HG03039 (cell line): ENCODE data around the gene HNMT.

ENCODE experiments used
- ATAC-seq: cut with Tn5 transposase; IDR thresholded peaks from one replicate; pipeline ENCODE4 v1.9.1; 2021; ENCODE audit warnings: mild to moderate bottlenecking, moderate library complexity; ENCODE audit not compliant: unreplicated experiment

HNMT gene

DNA sequence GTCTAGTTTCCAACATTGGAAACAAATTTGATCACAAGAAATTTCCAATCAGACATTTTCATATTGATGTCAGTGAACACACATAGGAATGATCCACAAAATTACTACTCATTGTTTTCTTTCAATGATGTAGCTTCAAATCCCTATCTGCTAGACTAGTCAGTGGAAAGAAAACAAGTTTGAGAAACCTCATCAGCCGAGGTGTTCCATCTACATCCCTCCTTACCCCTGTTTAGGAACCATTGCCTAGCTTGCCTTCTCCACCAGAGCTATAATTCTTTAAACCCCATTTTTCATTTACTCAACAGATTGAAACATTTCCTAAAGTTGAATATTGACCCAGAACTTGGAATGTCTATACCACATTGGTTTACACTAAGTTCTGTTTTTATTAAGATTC lies 45.3 kb downstream of the HNMT start:
- ATAC-seq: no peak

DNA sequence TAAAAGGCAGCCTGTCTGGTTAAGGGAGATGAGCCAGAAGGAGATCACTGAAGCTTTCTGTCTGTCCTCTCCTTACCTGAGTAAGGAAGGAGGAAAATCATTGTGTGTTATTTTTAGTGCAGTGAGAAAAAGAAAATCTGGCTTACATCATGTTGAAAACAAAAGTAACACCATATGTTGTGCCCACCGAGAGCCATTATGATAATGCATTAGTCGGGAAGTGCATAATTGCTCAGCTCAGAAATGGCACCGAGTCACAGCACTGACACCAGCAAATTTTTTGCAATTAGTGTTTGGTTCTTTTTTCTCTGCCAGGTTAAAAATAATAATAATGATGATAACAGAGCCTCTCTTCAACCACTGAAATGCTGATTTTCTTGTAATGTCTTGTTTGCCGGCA lies 46.6 kb downstream of the HNMT start:
- no peak for ATAC-seq

GRCh38 chr2:138012082-138012481 lies 47.8 kb downstream of the HNMT start:
- ATAC-seq: no peak

DNA sequence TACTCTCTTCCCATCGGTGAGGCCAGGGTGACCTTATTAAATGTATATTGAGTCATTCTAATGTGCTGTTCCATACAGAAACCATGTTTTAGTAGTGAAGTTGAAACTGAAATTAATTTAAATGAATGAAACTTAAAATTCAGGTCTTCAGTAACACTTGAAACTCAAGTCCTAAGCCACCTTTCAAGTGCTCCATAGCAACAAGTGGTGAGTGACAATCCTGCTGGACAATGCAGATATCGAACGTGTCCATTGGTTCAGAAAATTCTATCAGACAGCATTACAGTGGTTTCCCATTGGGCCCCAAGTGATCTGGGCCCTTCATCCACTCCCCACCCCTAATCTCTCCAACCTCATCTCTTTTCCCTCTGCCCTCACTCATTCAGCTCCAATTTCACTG lies 48.7 kb downstream of the HNMT start:
- ATAC-seq: no peak

GRCh38 chr2:138013639-138014038 lies 49.4 kb downstream of the HNMT start:
- ATAC-seq: no peak

DNA sequence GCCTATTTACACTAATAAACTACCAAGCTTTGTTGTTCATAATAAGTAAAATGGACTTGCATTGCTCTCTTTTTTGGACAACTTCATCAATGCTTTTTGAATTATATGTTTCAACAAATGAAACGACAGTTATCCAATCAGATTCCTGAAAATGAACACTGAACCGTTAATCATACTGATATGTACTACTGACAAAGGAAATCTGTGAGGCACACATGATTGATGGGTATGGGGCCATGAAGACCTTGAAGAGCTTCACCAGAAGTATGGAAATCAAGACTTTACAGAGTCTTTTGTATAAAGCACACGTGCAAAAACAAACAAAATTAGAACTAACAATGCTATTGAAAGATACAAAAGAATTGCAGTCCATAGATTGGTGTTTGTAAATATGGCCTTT lies 51.2 kb downstream of the HNMT start:
- ATAC-seq: no peak

- no peak for ATAC-seq
Observed at GRCh38 chr2:138016351-138017087, 52.2 kb downstream of the HNMT start.

DNA sequence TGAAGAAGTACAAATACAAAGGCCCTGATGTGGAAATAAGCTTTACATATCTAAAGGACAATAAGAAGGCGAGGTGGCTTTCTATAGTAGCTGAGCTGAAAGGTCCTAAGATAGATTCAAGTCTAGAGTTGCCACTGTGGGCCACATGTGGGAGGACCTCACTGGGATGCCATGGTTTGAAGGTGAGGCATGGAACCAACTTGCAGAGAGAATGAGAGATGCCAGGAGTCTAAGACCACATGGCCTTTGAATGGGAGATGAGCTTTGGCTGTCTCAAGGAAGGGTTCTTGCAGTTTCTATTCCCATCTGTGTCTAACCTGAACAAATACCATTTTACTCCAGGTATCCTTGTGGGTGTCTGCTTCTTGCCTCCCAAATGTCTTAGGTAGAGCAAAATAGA lies 53.6 kb downstream of the HNMT start:
- ATAC-seq: no peak

GRCh38 chr2:138018866-138019688 lies 54.8 kb downstream of the HNMT start:
- ATAC-seq: no peak

- ATAC-seq: no peak
Observed at GRCh38 chr2:138020432-138020831, 56.2 kb downstream of the HNMT start.

DNA sequence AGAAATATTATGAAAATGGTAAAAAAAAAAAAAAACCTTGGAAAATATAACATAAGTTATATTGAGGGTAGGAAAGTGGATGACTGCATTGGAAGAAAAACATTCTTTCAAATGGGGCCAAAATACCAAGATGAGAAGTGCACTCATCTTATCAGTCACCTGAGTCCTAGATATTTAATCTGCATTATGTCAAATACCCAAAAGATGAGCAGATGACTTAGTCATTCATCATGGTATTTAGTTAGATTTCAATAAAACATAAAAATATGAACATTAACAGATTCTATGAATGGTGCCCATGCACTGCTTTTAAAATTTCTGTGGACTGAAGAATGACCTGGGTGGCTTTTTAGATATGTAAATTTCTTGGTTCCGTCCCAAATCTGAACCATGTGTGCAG lies 56.9 kb downstream of the HNMT start:
- ATAC-seq: no peak

DNA sequence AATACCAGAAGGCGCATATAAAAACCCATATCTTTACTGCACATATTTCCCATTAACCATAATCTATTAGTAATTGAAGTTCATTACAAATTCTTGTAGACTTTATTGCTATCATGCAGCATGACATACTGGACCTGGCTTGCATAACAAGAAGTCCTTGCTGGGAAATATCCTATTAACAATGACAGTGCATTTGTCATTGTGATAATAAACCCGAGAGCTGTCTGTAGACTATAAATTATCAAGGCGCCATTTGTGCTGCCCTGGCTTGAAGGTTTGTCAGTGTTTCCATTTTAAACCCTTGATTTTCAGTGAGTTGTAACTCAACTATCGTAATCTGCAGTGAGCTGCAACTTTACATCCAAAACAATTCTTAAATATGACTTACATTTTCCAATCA lies 59.0 kb downstream of the HNMT start:
- no peak for ATAC-seq

- ATAC-seq: no peak
Observed at GRCh38 chr2:138023976-138024375, 59.7 kb downstream of the HNMT start.

GRCh38 chr2:138026111-138027020 lies 62.1 kb downstream of the HNMT start:
- no peak for ATAC-seq

DNA sequence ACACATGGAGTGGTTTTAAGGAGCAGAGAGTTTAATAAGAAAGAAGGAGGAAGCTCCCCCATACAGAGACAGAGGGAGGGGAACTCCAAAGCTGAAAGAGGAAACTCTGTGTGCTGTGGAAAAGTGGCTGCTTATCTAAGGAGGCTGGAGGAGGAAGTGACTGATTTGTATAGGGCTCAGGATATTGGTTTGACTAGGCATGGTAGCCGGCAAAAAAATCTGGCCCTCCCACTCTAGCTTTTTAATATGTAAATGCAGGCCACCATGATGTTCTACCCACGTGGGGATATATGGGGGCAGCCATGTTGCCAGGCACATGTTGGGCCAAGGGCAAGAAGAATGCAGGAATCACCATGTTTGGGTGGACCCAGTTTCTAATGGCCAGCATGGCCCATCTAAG lies 64.3 kb downstream of the HNMT start:
- ATAC-seq: peak; percentile 58

DNA sequence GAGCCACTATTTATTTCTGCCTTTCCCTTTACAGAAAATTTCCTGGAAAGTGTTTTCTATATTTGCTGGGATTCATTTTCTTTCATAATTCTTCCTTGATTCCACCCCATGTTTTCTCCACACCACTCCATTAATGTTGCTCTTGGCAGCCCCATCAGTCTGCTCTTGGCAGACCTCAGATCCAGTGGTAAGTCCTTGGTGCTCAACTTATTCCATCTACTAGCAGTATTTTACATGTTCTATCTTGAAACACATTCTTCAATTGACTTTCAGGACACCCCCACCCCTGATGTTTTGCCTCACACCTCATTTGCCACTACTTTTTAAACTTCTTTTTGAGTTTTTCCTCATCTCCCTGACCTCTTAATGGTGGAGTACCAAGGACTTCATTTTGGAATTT lies 65.0 kb downstream of the HNMT start:
- no peak for ATAC-seq

DNA sequence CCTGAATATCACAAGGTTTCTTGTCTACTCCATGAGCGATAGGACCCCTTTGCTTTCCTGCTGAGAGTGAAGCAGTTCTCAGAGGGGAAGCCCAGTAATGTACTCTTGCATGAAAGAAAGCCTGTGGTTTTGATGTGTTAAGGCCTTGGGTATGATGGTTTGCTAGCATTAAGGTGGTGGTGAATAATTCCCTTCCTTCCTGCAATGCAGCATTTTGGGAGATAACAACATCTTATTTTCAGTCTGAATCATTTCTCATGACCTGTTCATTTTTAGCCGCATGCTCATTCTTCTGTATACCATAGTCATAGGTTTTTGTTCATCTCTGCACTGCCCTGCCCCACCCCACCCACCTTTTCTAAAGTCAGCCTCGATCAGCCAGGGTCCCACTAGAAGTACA lies 66.2 kb downstream of the HNMT start:
- ATAC-seq: peak; percentile 83

DNA sequence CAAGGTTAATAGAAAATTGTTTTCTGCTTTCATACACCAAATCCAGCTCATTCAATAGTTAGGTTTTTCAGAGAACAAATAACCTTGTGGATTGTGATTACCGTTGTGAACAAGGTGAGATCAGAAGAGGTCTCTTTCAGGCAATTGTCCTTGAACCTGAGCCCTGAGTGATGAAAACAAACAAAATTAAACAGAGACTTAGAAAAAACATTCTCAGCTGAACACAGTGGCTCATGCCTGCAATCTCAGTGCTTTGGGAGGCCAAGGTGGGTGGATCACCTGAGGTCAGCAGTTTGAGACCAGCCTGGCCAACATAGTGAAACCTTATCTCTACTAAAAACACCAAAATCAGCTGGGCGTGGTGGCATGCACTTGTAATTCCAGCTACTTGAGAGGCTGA lies 68.1 kb downstream of the HNMT start:
- ATAC-seq: no peak

DNA sequence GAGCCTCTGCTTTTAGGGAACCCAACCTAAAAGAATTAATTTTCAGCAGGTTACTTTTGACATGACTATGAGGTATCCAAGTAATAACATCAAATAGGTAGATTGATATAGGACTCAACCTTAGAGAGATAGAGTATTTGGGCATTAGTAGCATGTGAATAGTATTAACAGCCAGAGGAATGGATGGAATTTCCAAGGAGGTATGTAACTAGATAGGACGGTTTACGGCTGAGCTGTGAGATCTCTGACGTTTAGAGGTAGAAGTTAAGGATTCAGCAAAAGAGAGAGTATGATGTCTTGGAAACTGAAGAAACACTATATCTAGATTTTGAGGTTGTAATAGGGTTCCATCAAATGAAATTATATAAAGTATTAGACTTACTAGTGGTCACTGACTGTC lies 70.3 kb downstream of the HNMT start:
- ATAC-seq: no peak

DNA sequence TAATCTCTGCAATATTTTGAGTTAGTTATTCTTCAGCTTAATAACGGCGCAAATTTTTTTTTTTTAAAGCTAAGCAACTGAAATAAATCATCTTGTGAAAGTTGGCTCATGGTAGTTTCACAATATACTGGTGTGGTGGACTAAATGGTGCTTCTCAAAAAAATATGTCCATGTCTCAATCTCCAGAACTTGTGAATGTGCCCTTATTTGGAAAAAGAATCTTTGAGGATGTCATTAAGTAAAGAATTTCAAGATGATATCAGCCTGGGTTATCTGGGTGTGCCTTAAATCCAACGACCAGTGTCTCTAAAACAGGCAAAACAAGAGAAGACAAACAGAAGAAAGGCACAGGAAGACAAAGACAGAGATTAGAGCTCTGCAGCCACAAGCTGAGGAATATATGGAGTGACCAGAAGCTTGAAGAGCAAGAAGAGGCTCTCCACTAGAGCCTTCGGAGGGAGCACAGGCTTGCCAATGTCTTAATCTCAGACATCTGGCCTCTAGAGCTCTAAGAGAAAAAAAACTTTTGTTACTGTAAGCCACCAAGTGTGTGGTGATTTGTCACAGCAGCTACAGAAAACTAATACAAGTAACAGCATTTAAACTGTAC lies 71.4 kb downstream of the HNMT start:
- ATAC-seq: no peak

DNA sequence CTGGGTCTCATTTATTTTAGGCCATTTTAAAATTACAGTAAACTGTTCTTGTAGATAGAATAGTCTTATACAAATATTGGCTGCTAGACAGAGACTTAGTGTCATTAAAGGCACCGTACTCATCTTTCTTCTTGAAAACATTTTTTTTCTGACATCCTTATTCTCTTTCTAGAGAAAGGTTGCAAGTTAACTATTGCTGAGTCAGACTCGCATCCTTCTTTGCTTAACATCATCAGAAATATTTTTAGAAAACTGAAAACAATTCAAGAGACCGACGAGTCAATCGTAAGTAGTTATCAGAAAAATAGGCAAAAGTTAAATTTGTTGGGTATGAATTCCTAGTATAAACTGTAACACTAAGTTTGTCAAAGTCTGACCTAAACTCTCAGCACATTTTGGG lies 72.2 kb downstream of the HNMT start:
- ATAC-seq: no peak
